Smooth muscle cell (in vitro differentiated cells): ENCODE data around the gene CHGA. TPM values are rescaled to one million over a fixed set of nuclear protein-coding genes. Genes with fewer than 3 reads are reported as not detected.

Experiments
- DNase-seq: peaks from one replicate; lab custom pipeline; 2025; ENCODE audit not compliant: unreplicated experiment; lab: John Stamatoyannopoulos, UW
- H2AFZ ChIP-seq: fragments of 200-600 bp; sonication (generic); 2 replicates; pipeline ENCODE4 v1.6.0; 2016; ENCODE audit warnings: antibody characterized with exemption, low read depth, mild to moderate bottlenecking
- H3F3A ChIP-seq: fragments of 200-600 bp; sonication (generic); 2 replicates; pipeline ENCODE4 v1.6.0; 2017; ENCODE audit warnings: antibody characterized with exemption, low read depth
- H3K27ac ChIP-seq: fragments of 200-600 bp; sonication (generic); 2 replicates; pipeline ENCODE4 v1.5.1; 2016; ENCODE audit warnings: low read depth, mild to moderate bottlenecking
- H3K27me3 ChIP-seq: fragments of 200-600 bp; sonication (generic); 2 replicates; pipeline ENCODE4 v1.6.1; 2016; ENCODE audit warnings: low read depth, mild to moderate bottlenecking
- H3K36me3 ChIP-seq: fragments of 200-600 bp; sonication (generic); 2 replicates; pipeline ENCODE4 v1.5.1; 2016; ENCODE audit warnings: low read depth
- H3K4me1 ChIP-seq: fragments of 200-600 bp; sonication (generic); 2 replicates; pipeline ENCODE4 v1.5.1; 2016; ENCODE audit warnings: low read depth
- H3K4me2 ChIP-seq: fragments of 200-600 bp; sonication (generic); 2 replicates; pipeline ENCODE4 v1.6.0; 2016; ENCODE audit warnings: mild to moderate bottlenecking
- H3K4me3 ChIP-seq: fragments of 200-600 bp; sonication (generic); 2 replicates; pipeline ENCODE4 v1.5.1; 2016; ENCODE audit warnings: mild to moderate bottlenecking
- H3K79me2 ChIP-seq: fragments of 200-600 bp; sonication (generic); 2 replicates; pipeline ENCODE4 v1.6.0; 2016; ENCODE audit warnings: low read depth, mild to moderate bottlenecking
- H3K9ac ChIP-seq: fragments of 200-600 bp; sonication (generic); 2 replicates; pipeline ENCODE4 v1.6.0; 2016; ENCODE audit warnings: low read depth
- H3K9me3 ChIP-seq: fragments of 200-600 bp; sonication (generic); replicated peaks from 2 replicates; pipeline ENCODE4 v1.5.1; 2016; ENCODE audit warnings: low read depth
- H4K20me1 ChIP-seq: fragments of 200-600 bp; sonication (generic); 2 replicates; pipeline ENCODE4 v1.6.0; 2016; ENCODE audit warnings: low read depth
- CTCF ChIP-seq: fragments of 200-600 bp; sonication (generic); IDR thresholded peaks from 2 replicates; pipeline ENCODE4 v1.5.1; 2017; ENCODE audit warnings: borderline replicate concordance, mild to moderate bottlenecking, antibody characterized with exemption; ENCODE audit not compliant: insufficient read depth, poor library complexity, severe bottlenecking
- WGBS: methylation state at CpG from one replicate; pipeline ENCODE4 v1.1.7; 2016; ENCODE audit warnings: low lambda C conversion rate; 5-methylcytosine and 5-hydroxymethylcytosine counted together
- polyA plus RNA-seq: library from polyadenylated mRNA; unstranded; fragments of >200 nt; fragmentation: Nextera tagmentation; extraction: Ambion mirVana; gene quantifications from 2 replicates; pipeline ENCODE4 v1.2.1, GENCODE V29; 2016
- total RNA-seq: library from RNA; depleted of rRNA; stranded (reverse); fragments of >200 nt; gene quantifications from 2 replicates; pipeline ENCODE4 v1.2.3, GENCODE V29; 2014

Gene CHGA
- total and polyA plus RNA-seq, 2 experiments from 2014 or later = not detected

GRCh38 chr14:92880351-92880750 lies 42.6 kb upstream of the CHGA start:
- peaks cover 24% of the 10 kb centered on the region for H3K27me3 ChIP-seq
- H3K4me2 ChIP-seq = no peak overlapping the region
- no peak overlapping the region for H3K4me3 ChIP-seq
- H4K20me1 ChIP-seq = no peaks in the 10 kb centered on the region
- no peak overlapping the region for H2AFZ ChIP-seq
- no peak for TF ChIP-seq CTCF
- no peaks in the 10 kb centered on the region for H3K36me3 ChIP-seq
- H3K9me3 ChIP-seq = no peaks in the 10 kb centered on the region
- H3K79me2 ChIP-seq = no peaks in the 10 kb centered on the region
- DNase-seq = no peak
- H3K4me1 ChIP-seq = no peaks in the 10 kb centered on the region
- WGBS = 84% methylated on average over 7 of the region's 7 CpGs
- no peak overlapping the region for H3K9ac ChIP-seq
- H3F3A ChIP-seq = no peaks in the 10 kb centered on the region
- H3K27ac ChIP-seq = no peak overlapping the region

- DNase-seq = no peak
- peaks cover 24% of the 10 kb centered on the region for H3K27me3 ChIP-seq
Measured at GRCh38 chr14:92880851-92881250, 42.1 kb upstream of the CHGA start.

GRCh38 chr14:92883066-92883465 lies 39.9 kb upstream of the CHGA start:
- Histone ChIP-seq H3K27me3 (peaks cover 16% of the 10 kb centered on the region), H3K9me3 (no peaks in the 10 kb centered on the region), H3K9ac (no peak overlapping the region), H4K20me1 (no peaks in the 10 kb centered on the region), H3F3A (no peaks in the 10 kb centered on the region), H3K36me3 (no peaks in the 10 kb centered on the region), H3K79me2 (no peaks in the 10 kb centered on the region), H3K4me2 (no peak overlapping the region), H3K27ac (no peak overlapping the region), H3K4me3 (no peak overlapping the region), H3K4me1 (no peaks in the 10 kb centered on the region), H2AFZ (no peak overlapping the region)
- 93% methylated on average over 5 of the region's 5 CpGs for WGBS
- TF ChIP-seq CTCF = no peak
- no peak for DNase-seq

More at GRCh38 chr14:92880851-92881250, 42.1 kb upstream of the CHGA start:
- no peak overlapping the region for H3K9ac ChIP-seq
- no peaks in the 10 kb centered on the region for H3K36me3 ChIP-seq
- no peaks in the 10 kb centered on the region for H3K9me3 ChIP-seq
- H3K4me3 ChIP-seq = no peak overlapping the region
- H3K4me1 ChIP-seq = no peaks in the 10 kb centered on the region
- H4K20me1 ChIP-seq = no peaks in the 10 kb centered on the region
- peak; percentile 24 for TF ChIP-seq CTCF
- H3K27ac ChIP-seq = no peak overlapping the region
- no peak overlapping the region for H3K4me2 ChIP-seq
- H3K79me2 ChIP-seq = no peaks in the 10 kb centered on the region
- H3F3A ChIP-seq = no peaks in the 10 kb centered on the region
- WGBS = 32% methylated on average over 12 of the region's 12 CpGs
- no peak overlapping the region for H2AFZ ChIP-seq

- H3K9me3 ChIP-seq = no peaks in the 10 kb centered on the region
- 50% methylated on average over 3 of the region's 3 CpGs for WGBS
- no peak for TF ChIP-seq CTCF
Measured at GRCh38 chr14:92884410-92884809, 38.5 kb upstream of the CHGA start.

More at GRCh38 chr14:92884410-92884809, 38.5 kb upstream of the CHGA start:
- no peaks in the 10 kb centered on the region for H3K36me3 ChIP-seq
- H2AFZ ChIP-seq = no peak overlapping the region
- H3F3A ChIP-seq = no peaks in the 10 kb centered on the region
- no peak overlapping the region for H3K9ac ChIP-seq
- no peaks in the 10 kb centered on the region for H3K79me2 ChIP-seq
- H4K20me1 ChIP-seq = no peaks in the 10 kb centered on the region
- DNase-seq = no peak
- no peak overlapping the region for H3K4me3 ChIP-seq
- H3K4me2 ChIP-seq = no peak overlapping the region
- no peak overlapping the region for H3K27ac ChIP-seq
- H3K4me1 ChIP-seq = no peaks in the 10 kb centered on the region
- H3K27me3 ChIP-seq = peaks cover 14% of the 10 kb centered on the region
